CD14-positive monocyte (primary cell): ENCODE results near the gene BBS5. TPM values are rescaled to one million over a fixed set of nuclear protein-coding genes. Genes with fewer than 3 reads are reported as not detected.

Experiments
- DNase-seq, 3 donors: peaks; one replicate each; pipeline ENCODE4 v3.0.0-alpha.2; 2011 to 2022
- H2AFZ ChIP-seq: 2 replicates; pipeline ENCODE4 v1.6.0; 2012; ENCODE audit warnings: mild to moderate bottlenecking, low read depth, low read length, inconsistent platforms; ENCODE audit not compliant: insufficient read depth, poor library complexity, severe bottlenecking
- H3K27ac ChIP-seq, 2 donors: 1 replicate in 1 of 2; 2 replicates in 1 of 2; pipeline ENCODE4 v1.5.1; 2012 to 2013; ENCODE audit warnings: low read length in 2 of 2, control low read depth in 1 of 2, inconsistent platforms in 1 of 2, low read depth in 1 of 2, mild to moderate bottlenecking in 1 of 2
- H3K27me3 ChIP-seq, 2 donors: one replicate each; pipeline versions ENCODE4 v1.6.0 to v1.6.1; 2011 to 2013; ENCODE audit warnings: low read length in 2 of 2; ENCODE audit not compliant: control insufficient read depth in 2 of 2, insufficient read depth in 2 of 2
- H3K36me3 ChIP-seq, 2 donors: replicated peaks in 1 of 2; 1 replicate in 1 of 2; 2 replicates in 1 of 2; pipeline versions ENCODE4 v1.5.1 to v1.6.1; 2012 to 2013; ENCODE audit warnings: low read length in 2 of 2, control low read depth in 1 of 2, inconsistent platforms in 1 of 2, mild to moderate bottlenecking in 1 of 2; ENCODE audit not compliant: insufficient read depth in 2 of 2, control insufficient read depth in 1 of 2
- H3K4me1 ChIP-seq, 2 donors: 1 replicate in 1 of 2; 2 replicates in 1 of 2; pipeline versions ENCODE4 v1.5.1 to v1.6.1; 2012 to 2013; ENCODE audit warnings: low read length in 2 of 2, control low read depth in 1 of 2, inconsistent platforms in 1 of 2, mild to moderate bottlenecking in 1 of 2, moderate library complexity in 1 of 2; ENCODE audit not compliant: insufficient read depth in 2 of 2, control insufficient read depth in 1 of 2
- H3K4me2 ChIP-seq: replicated peaks from 2 replicates; pipeline ENCODE3; 2012; ENCODE audit warnings: low read length, moderate library complexity, mild to moderate bottlenecking; ENCODE audit not compliant: poor library complexity, severe bottlenecking; ENCODE audit errors: extremely low read depth
- H3K4me3 ChIP-seq, 3 experiments: fragments of 200-600 bp in 1 of 3; sonication (generic) in 1 of 3; replicated peaks in 1 of 3; 1 replicate in 2 of 3; 2 replicates in 1 of 3; pipeline ENCODE4 v1.5.1; 2011 to 2013; ENCODE audit warnings: low read length in 3 of 3, mild to moderate bottlenecking in 3 of 3, control low read depth in 2 of 3, low read depth in 2 of 3, inconsistent platforms in 1 of 3, moderate library complexity in 1 of 3
- H3K79me2 ChIP-seq: 2 replicates; pipeline ENCODE4 v1.6.0; 2012; ENCODE audit warnings: mild to moderate bottlenecking, control low read depth, inconsistent platforms, low read length, moderate library complexity; ENCODE audit not compliant: insufficient read depth
- H3K9ac ChIP-seq: 2 replicates; pipeline ENCODE4 v1.6.0; 2017; ENCODE audit warnings: low read length, mild to moderate bottlenecking; ENCODE audit not compliant: insufficient read depth, poor library complexity, severe bottlenecking
- H3K9me3 ChIP-seq, 2 donors: replicated peaks in 1 of 2; 1 replicate in 1 of 2; 2 replicates in 1 of 2; pipeline versions ENCODE4 v1.5.1 to v1.6.1; 2012 to 2013; ENCODE audit warnings: low read length in 2 of 2, control low read depth in 1 of 2; ENCODE audit not compliant: control insufficient read depth in 1 of 2, insufficient read depth in 1 of 2
- H4K20me1 ChIP-seq: 2 replicates; pipeline ENCODE4 v1.6.0; 2012; ENCODE audit warnings: mild to moderate bottlenecking, low read length, control low read depth, moderate library complexity; ENCODE audit not compliant: insufficient read depth
- H3K27ac Mint-ChIP-seq, 7 donors: one replicate each; pipeline ENCODE4 v1.8.0; 2020; ENCODE audit warnings: mild to moderate bottlenecking in 7 of 7, mixed read lengths in 7 of 7, moderate library complexity in 6 of 7, inconsistent platforms in 2 of 7
- H3K27me3 Mint-ChIP-seq, 3 donors: one replicate each; pipeline ENCODE4 v1.8.0; 2021 to 2022; ENCODE audit warnings: low read depth in 3 of 3, mild to moderate bottlenecking in 3 of 3, mixed read lengths in 3 of 3, moderate library complexity in 3 of 3, inconsistent platforms in 1 of 3
- H3K36me3 Mint-ChIP-seq, 2 donors: one replicate each; pipeline ENCODE4 v1.8.0; 2020; ENCODE audit warnings: mixed read lengths in 2 of 2, inconsistent platforms in 1 of 2, mild to moderate bottlenecking in 1 of 2
- H3K4me1 Mint-ChIP-seq: one replicate; pipeline ENCODE4 v1.8.0; 2020; ENCODE audit warnings: mild to moderate bottlenecking, mixed read lengths
- H3K4me3 Mint-ChIP-seq, 2 donors: one replicate each; pipeline ENCODE4 v1.8.0; 2020; ENCODE audit warnings: mild to moderate bottlenecking in 2 of 2, mixed read lengths in 2 of 2, moderate library complexity in 1 of 2
- H3K9me3 Mint-ChIP-seq, 7 donors: one replicate each; pipeline ENCODE4 v1.8.0; 2020 to 2022; ENCODE audit warnings: mixed read lengths in 7 of 7, mild to moderate bottlenecking in 6 of 7, moderate library complexity in 6 of 7, inconsistent platforms in 2 of 7
- WGBS: methylation state at CpG from one replicate; pipeline ENCODE4 v1.1.5; 2013; ENCODE audit warnings: missing lambda C conversion rate; ENCODE audit not compliant: insufficient coverage; 5-methylcytosine and 5-hydroxymethylcytosine counted together
- intact Hi-C, 2 donors: fragments of 100-400 bp; cut with micrococcal nuclease; formaldehyde crosslinking; loops; one replicate each; pipeline versions ENCODE4 v1.15.0 to v1.15.1; 2023
- polyA plus RNA-seq, 3 donors: library from polyadenylated mRNA; depleted of rRNA in 1 of 3; unstranded in 2 of 3; stranded (reverse) in 1 of 3; fragments of 300-500 nt in 2 of 3; fragments of >200 nt in 1 of 3; fragmentation: Illumina TruSeq in 2 of 3; gene quantifications; 1 replicate in 2 of 3; 2 replicates in 1 of 3; pipeline ENCODE4 v1.2.3, GENCODE V29; 2012 to 2021
- TF ChIP-seq, protein P1 (sequence below): fragments of 200-600 bp; IDR thresholded peaks from one replicate; pipeline ENCODE4 v1.8.0; 2022; ENCODE audit warnings: antibody characterized with exemption, mild to moderate bottlenecking

Gene BBS5
- polyA plus RNA-seq, 3 donors = 0.04 to 0.08 TPM; not detected in 1

GRCh38 chr2:169511818-169512217 is 32.5 kb downstream of the BBS5 start:
- Histone ChIP-seq H3K4me2 (no peak overlapping the region), H3K4me1 (no peaks in the 10 kb centered on the region), H3K4me3 (no peak overlapping the region), H3K27me3 (no peaks in the 10 kb centered on the region), H3K79me2 (no peaks in the 10 kb centered on the region), H3K36me3 (no peaks in the 10 kb centered on the region), H3K9ac (no peak overlapping the region), H3K27ac (no peak overlapping the region), H3K9me3 (no peaks in the 10 kb centered on the region), H2AFZ (no peak overlapping the region), H4K20me1 (no peaks in the 10 kb centered on the region)
- H3K9me3 Mint-ChIP-seq = no peaks in the 10 kb centered on the region
- intact Hi-C loops = no loop called here
- WGBS = no CpG with 5 or more reads among the region's 1 CpG
- no peak overlapping the region for H3K4me3 Mint-ChIP-seq
- TF ChIP-seq, protein P1, sequence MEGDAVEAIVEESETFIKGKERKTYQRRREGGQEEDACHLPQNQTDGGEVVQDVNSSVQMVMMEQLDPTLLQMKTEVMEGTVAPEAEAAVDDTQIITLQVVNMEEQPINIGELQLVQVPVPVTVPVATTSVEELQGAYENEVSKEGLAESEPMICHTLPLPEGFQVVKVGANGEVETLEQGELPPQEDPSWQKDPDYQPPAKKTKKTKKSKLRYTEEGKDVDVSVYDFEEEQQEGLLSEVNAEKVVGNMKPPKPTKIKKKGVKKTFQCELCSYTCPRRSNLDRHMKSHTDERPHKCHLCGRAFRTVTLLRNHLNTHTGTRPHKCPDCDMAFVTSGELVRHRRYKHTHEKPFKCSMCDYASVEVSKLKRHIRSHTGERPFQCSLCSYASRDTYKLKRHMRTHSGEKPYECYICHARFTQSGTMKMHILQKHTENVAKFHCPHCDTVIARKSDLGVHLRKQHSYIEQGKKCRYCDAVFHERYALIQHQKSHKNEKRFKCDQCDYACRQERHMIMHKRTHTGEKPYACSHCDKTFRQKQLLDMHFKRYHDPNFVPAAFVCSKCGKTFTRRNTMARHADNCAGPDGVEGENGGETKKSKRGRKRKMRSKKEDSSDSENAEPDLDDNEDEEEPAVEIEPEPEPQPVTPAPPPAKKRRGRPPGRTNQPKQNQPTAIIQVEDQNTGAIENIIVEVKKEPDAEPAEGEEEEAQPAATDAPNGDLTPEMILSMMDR = no peak
- H3K36me3 Mint-ChIP-seq = no peaks in the 10 kb centered on the region
- no peak overlapping the region for H3K27ac Mint-ChIP-seq
- no peaks in the 10 kb centered on the region for H3K27me3 Mint-ChIP-seq
- DNase-seq = no peak
- H3K4me1 Mint-ChIP-seq = no peaks in the 10 kb centered on the region

DNA sequence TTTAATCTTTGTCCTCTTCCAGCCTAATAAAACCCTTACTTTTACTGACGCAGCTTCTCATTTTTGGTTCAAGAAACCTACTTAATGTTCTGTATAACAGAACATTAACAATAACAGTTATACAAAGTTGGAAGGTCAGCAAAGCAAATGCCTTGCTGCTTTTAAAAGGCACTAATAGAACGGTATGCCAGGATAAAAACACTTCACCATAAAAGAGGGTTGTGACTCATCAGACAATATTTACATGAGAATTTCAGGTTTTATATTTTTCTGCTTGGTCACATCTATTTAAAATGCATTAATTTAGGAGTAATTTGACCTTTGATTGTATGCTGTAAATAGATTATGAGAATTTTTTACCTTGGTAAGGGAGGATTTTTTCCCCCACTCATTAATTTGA is 33.2 kb downstream of the BBS5 start:
- no CpG with 5 or more reads among the region's 2 CpGs for WGBS
- Mint-ChIP-seq H3K27ac (no peak overlapping the region), H3K4me1 (no peaks in the 10 kb centered on the region), H3K9me3 (no peaks in the 10 kb centered on the region), H3K4me3 (no peak overlapping the region), H3K36me3 (no peaks in the 10 kb centered on the region), H3K27me3 (no peaks in the 10 kb centered on the region)
- no peaks in the 10 kb centered on the region for H4K20me1 ChIP-seq
- DNase-seq = no peak
- TF ChIP-seq, protein P1 = no peak
- no peaks in the 10 kb centered on the region for H3K79me2 ChIP-seq
- H3K36me3 ChIP-seq = no peaks in the 10 kb centered on the region
- no peaks in the 10 kb centered on the region for H3K4me1 ChIP-seq
- H3K9ac ChIP-seq = no peak overlapping the region
- H3K4me2 ChIP-seq = no peak overlapping the region
- H3K4me3 ChIP-seq = no peak overlapping the region
- H3K9me3 ChIP-seq = no peaks in the 10 kb centered on the region
- H2AFZ ChIP-seq = no peak overlapping the region
- H3K27me3 ChIP-seq = no peaks in the 10 kb centered on the region
- intact Hi-C loops = no loop called here
- no peak overlapping the region for H3K27ac ChIP-seq
